Ovary (tissue), 9 donors: Measurements from ENCODE around the gene RANBP10. TPM values are rescaled to one million over a fixed set of nuclear protein-coding genes. Genes with fewer than 3 reads are reported as not detected.

ENCODE experiments used
- DNase-seq, 5 donors: peaks; one replicate each; pipeline ENCODE4 v3.0.0-alpha.2; 2019 to 2020
- H3K27ac ChIP-seq, 2 donors: fragments of 200-600 bp; one replicate each; pipeline versions ENCODE4 v1.5.1 to v1.8.0; 2019 to 2022
- H3K27me3 ChIP-seq: fragments of 200-600 bp; one replicate; pipeline ENCODE4 v1.8.0; 2022
- H3K36me3 ChIP-seq: fragments of 200-600 bp; sonication (generic); one replicate; pipeline ENCODE4 v1.5.1; 2019
- H3K4me1 ChIP-seq: one replicate; pipeline ENCODE4 v1.8.1; 2013; ENCODE audit warnings: mild to moderate bottlenecking, moderate library complexity; ENCODE audit not compliant: insufficient read depth
- H3K4me3 ChIP-seq: fragments of 200-600 bp; sonication (generic); one replicate; pipeline ENCODE4 v1.5.1; 2017
- H3K9me3 ChIP-seq, 2 donors: fragments of 200-600 bp in 1 of 2; sonication (generic) in 1 of 2; one replicate each; pipeline versions ENCODE4 v1.5.1 to v1.8.1; 2013 to 2019; ENCODE audit warnings: mild to moderate bottlenecking in 1 of 2, moderate library complexity in 1 of 2
- EP300 ChIP-seq: sonication (generic); formaldehyde crosslinking; IDR thresholded peaks from one replicate; pipeline ENCODE4 v1.6.1; 2017; ENCODE audit warnings: antibody characterized with exemption
- POLR2A ChIP-seq: fragments of 450-650 bp; IDR thresholded peaks from one replicate; pipeline ENCODE4 v1.6.1; 2017; ENCODE audit warnings: antibody characterized with exemption, mild to moderate bottlenecking, moderate library complexity
- WGBS, 3 donors: extraction: QIAGEN DNeasy Blood & Tissue Kit in 1 of 3; methylation state at CpG; one replicate each; pipeline versions ENCODE4 v1.1.5 to v1.1.7; 2013 to 2017; 5-methylcytosine and 5-hydroxymethylcytosine counted together
- intact Hi-C, 4 donors: fragments of 100-400 bp; cut with DNase I; formaldehyde crosslinking; loops; one replicate each; pipeline versions ENCODE4 v1.11.0 to v1.15.1; 2022 to 2023
- polyA plus RNA-seq, 2 donors: library from polyadenylated mRNA; stranded (reverse); fragments of 200-250 nt in 1 of 2; fragments of 350-450 nt in 1 of 2; fragmentation: Illumina TruSeq in 1 of 2; extraction: RNeasy Lipid Tissue Mini Kit (QIAGEN cat#74804) in 1 of 2; gene quantifications; one replicate each; pipeline ENCODE4 v1.2.3, GENCODE V29; 2013 to 2014
- total RNA-seq, 7 donors: library from RNA; depleted of rRNA in 2 of 7; stranded (reverse); fragments of >200 nt in 2 of 7; fragmentation: NEBNext Ultra II Directional in 3 of 7; extraction: Animal tissue kit (Norgen Biotek cat#: 25700) in 3 of 7; gene quantifications; one replicate each; pipeline versions ENCODE4 v1.1.0 to v1.2.4, GENCODE V29; 2016 to 2023
- TF ChIP-seq, protein P1 (sequence below), 3 donors: fragments of 450-650 bp in 2 of 3; fragments of 200-600 bp in 1 of 3; IDR thresholded peaks; one replicate each; pipeline versions ENCODE4 v1.5.1 to v1.8.0; 2016 to 2022; ENCODE audit warnings: antibody characterized with exemption in 3 of 3, mild to moderate bottlenecking in 1 of 3
- donor health status: DM: no; HTN: no; CAD: no; lungs with moderate emphysema.
- donor health status: DM: no; HTN: no; CAD: no.
- donor health status: Bipolar disorder and iron deficiency.
- donor health status: DM: yes; HTN: yes; CAD: no.
- donor health status: DM: no; HTN: no; CAD: no.
- donor health status: DM: yes; HTN: yes; CAD: no.

The RANBP10 gene
- total and polyA plus RNA-seq, 9 donors: 8.3 to 19.6 (median 16.9) TPM

DNA sequence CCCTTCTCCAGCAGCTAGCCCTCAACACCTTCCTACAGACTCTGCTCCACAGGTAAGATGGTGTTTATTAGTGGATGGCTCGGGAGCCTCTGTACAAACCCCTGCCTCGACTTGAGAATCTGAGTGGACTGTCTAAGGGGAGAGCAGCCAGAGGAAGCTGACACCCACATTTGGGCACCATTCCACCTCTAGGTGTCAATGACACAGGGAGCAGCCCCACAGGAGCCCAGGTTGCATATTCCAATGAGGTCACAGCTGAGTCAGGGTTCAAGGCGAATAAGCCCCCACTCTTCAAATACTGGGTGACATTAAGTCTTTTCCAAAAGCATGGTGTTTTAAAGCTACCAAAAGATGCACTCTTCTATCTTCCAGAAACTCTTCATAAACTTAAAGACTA is 31.9 kb downstream of the RANBP10 start:
- peaks cover 13% of the 10 kb centered on the region for H3K4me1 ChIP-seq
- intact Hi-C loops: loop anchor here in 1 of 4 donors (10.0 kb wide), 1 partner anchor 1150 kb away; no protein-coding TSS in a partner anchor
- 71 to 84% (median 82%) methylated on average over 3 of the region's 3 CpGs for WGBS, 3 donors
- no peak for TF ChIP-seq POLR2A
- H3K27ac ChIP-seq: peak overlapping the region in 1 of 2 donors; percentile 37
- no peaks in the 10 kb centered on the region for H3K27me3 ChIP-seq
- H3K9me3 ChIP-seq: no peaks in the 10 kb centered on the region
- no peak overlapping the region for H3K4me3 ChIP-seq
- H3K36me3 ChIP-seq: no peaks in the 10 kb centered on the region
- DNase-seq: no peak

DNA sequence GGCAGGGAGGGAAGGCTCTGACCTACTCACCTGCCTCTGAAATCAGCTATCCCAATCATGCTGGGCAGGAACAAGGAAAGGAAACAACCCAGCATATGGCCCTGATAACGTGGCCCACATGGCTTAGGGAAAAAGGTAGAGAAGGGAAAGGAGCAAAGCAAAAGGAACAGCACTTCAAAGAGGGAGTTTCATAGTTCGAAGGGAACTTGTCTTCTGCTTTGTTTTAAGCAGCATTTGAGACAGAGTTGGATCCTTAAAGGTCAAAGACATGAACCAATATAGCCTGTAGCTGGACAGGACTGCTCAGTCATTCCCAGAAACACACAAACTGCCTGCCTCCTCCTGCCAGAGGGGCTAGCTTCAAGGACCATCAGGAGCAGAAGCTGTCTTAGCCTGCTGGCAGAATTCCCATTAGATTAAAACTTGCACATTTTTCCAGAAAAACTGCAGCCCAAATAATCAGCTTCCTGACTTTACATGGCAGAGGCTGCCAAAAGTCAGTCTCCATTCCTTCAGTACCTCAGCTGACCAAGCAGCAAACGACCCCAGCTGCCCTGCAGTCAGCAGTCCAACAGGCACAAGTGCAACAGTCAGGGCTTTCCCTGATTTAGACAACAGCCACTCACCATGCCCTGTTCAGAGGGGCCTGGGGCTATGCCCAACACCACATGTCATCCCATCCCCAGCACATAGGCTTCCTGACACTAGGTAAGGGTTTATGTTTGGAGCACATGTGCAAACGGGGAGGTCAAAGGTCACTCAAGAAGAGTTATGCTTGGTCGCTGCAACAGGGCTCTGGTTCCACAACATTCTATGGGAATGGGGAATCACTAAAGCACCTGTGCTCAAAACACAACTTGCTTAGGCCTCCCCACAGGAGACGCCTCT is 32.5 kb downstream of the RANBP10 start:
- TF ChIP-seq, protein P1, sequence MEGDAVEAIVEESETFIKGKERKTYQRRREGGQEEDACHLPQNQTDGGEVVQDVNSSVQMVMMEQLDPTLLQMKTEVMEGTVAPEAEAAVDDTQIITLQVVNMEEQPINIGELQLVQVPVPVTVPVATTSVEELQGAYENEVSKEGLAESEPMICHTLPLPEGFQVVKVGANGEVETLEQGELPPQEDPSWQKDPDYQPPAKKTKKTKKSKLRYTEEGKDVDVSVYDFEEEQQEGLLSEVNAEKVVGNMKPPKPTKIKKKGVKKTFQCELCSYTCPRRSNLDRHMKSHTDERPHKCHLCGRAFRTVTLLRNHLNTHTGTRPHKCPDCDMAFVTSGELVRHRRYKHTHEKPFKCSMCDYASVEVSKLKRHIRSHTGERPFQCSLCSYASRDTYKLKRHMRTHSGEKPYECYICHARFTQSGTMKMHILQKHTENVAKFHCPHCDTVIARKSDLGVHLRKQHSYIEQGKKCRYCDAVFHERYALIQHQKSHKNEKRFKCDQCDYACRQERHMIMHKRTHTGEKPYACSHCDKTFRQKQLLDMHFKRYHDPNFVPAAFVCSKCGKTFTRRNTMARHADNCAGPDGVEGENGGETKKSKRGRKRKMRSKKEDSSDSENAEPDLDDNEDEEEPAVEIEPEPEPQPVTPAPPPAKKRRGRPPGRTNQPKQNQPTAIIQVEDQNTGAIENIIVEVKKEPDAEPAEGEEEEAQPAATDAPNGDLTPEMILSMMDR (IDR thresholded peaks at IDR 0.05): no peak
- intact Hi-C loops: loop anchor here in 1 of 4 donors (10.0 kb wide), 1 partner anchor 1149 kb away; no protein-coding TSS in a partner anchor
- no peaks in the 10 kb centered on the region for H3K36me3 ChIP-seq

DNA sequence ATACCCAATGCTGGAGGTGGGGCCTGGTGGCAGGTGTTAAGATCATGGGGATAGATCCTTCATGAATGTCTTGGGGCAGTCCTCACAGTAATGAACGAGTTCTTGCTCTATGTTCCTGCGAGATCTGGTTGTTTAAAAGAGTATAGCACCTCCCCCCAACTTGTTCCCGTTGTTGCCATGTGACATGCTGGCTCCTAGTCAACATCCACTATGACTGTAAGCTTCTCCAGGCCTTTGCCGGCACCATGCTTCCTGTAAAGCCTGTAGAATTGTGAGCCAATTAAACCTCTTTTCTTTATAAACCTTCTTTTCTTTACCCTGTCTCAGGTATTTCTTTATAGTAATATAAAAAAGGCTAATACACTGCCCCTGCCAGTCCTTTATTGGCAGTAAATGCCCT is 33.3 kb downstream of the RANBP10 start:
- Histone ChIP-seq H3K9me3 (no peaks in the 10 kb centered on the region), H3K36me3 (no peaks in the 10 kb centered on the region), H3K27ac (peak overlapping the region in 1 of 2 donors; percentile 48), H3K4me3 (no peak overlapping the region), H3K27me3 (no peaks in the 10 kb centered on the region), H3K4me1 (peaks cover 13% of the 10 kb centered on the region)
- 17 to 30% (median 21%) methylated on average over 4 of the region's 4 CpGs for WGBS, 3 donors
- peak; percentile 38 to 63 (median 43) for DNase-seq
- intact Hi-C loops: loop anchor here in 1 of 4 donors (10.0 kb wide), 1 partner anchor 1148 kb away; no protein-coding TSS in a partner anchor
- TF ChIP-seq, protein P1 (IDR thresholded peaks at IDR 0.05): no peak
- TF ChIP-seq EP300 (no peak), POLR2A (no peak)

More for the DNA sequence above, 32.5 kb downstream of the RANBP10 start:
- WGBS, 3 donors: 29 to 33% (median 30%) methylated on average over 6 of the region's 6 CpGs
- H3K4me1 ChIP-seq: peaks cover 13% of the 10 kb centered on the region
- peak; percentile 28 to 63 (median 59) for DNase-seq
- H3K9me3 ChIP-seq: no peaks in the 10 kb centered on the region
- H3K4me3 ChIP-seq: no peak overlapping the region
- H3K27me3 ChIP-seq: no peaks in the 10 kb centered on the region
- peak overlapping the region in 1 of 2 donors; percentile 48 for H3K27ac ChIP-seq

DNA sequence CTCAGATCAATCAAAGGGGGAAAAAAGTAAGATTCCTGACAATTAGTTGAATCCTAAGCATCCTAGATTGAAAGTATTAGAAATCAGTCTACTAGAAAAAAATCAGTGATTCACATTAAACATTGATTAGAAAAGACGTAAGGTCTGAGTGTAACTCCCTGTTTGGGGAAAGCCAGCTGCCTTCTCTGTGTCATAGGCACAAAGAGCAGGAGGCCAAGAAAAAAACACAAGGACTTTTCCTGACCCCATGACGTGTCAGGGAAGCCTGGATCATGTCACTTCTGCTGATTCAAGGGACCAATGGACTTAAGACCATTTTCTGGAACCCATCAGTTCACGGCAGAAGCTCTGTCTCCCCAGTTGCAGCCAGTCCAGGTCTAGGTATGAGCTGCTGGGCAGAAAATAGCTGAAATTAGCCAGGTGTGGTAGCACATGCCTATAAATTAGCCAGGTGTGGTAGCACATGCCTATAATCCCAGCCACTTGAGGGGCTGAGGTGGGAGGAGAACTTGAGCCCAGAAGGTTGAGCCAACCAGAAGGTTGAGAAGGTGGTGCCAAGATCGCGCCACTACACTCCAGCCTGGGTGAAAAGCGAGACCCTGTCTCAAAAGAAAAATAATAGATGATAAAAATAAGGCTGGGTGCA is 35.9 kb downstream of the RANBP10 start:
- Histone ChIP-seq H3K27ac (no peak overlapping the region), H3K9me3 (no peaks in the 10 kb centered on the region), H3K4me1 (peaks cover 13% of the 10 kb centered on the region), H3K4me3 (no peak overlapping the region), H3K27me3 (no peaks in the 10 kb centered on the region), H3K36me3 (no peaks in the 10 kb centered on the region)
- no peak for DNase-seq
- intact Hi-C loops: loop anchor here in 1 of 4 donors (10.0 kb wide), 1 partner anchor 1146 kb away; no protein-coding TSS in a partner anchor
- no peak for TF ChIP-seq POLR2A
- TF ChIP-seq, protein P1 (IDR thresholded peaks at IDR 0.05): no peak
- no peak for TF ChIP-seq EP300
- WGBS, 3 donors: 94 to 96% (median 96%) methylated on average over 6 of the region's 6 CpGs
